HG02759 (cell line): ENCODE measurements around the gene AHRR.
"Not testable (repeated sequence)": the region's sequence is repeated elsewhere in the genome, so short reads cannot be mapped to it uniquely, and the experiment has no call there.

Experiments used
- ATAC-seq: cut with Tn5 transposase; IDR thresholded peaks from one replicate; pipeline ENCODE4 v1.9.1; 2021; ENCODE audit warnings: mild to moderate bottlenecking, moderate library complexity; ENCODE audit not compliant: unreplicated experiment

AHRR gene

DNA sequence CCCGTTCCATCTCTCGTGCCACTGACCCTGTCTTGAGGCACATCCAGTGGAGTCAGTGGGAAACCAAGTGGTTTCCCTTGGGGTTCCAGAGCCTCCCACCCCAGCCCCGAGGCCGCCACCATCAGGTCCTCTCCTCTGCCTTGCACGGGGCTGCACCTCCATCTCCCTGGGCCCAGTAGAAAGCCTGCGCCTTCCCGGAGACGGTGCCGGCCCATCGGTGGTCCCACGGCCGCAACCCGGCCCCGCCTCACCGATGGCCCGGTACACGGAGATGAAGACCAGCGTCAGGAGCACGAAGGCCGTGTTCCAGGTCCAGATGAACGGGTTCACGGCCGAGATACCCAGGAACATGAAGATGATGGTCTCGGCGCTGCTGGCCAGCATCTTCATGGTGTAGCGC is 161.5 kb downstream of the AHRR start:
- no peak for ATAC-seq

DNA sequence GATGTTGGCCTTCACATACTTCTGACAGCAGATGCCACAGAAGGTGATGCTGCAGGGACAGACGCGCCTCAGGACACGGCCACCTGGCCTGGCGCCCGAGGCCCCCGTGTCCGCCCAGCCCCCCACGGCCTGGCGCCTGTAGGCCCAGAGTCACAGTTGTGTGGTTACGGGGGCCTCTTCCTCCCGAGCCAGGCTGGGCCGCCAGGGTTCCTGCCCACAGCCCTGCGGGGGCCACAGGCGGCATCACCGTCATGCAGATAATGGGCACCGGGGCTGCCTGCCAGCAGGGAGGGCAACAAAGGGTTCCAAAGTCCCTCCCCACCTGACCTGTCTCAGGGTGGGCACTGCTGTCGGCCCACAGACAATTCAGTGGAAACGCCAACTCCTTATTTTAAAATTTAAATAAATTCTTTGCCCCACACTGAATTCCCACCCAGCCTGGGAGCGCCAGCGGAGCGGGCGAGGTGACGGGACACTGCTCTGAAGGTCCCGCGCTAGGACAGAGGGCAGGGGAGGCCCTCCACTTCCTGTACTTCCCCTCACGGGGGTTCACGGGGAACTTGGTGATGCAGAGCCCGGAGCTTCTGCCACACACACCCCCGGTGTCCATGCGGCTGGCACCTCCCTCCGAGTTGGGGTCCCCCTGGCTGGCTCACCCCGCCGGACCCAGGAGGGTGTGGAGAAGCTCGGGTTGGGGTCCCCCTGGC is 162.1 kb downstream of the AHRR start:
- no peak for ATAC-seq

- ATAC-seq = no peak
These were observed 163.0 kb downstream of the AHRR start for GRCh38 chr5:484556-484955.

- ATAC-seq = no peak
These were observed 163.8 kb downstream of the AHRR start for GRCh38 chr5:485113-485945.

DNA sequence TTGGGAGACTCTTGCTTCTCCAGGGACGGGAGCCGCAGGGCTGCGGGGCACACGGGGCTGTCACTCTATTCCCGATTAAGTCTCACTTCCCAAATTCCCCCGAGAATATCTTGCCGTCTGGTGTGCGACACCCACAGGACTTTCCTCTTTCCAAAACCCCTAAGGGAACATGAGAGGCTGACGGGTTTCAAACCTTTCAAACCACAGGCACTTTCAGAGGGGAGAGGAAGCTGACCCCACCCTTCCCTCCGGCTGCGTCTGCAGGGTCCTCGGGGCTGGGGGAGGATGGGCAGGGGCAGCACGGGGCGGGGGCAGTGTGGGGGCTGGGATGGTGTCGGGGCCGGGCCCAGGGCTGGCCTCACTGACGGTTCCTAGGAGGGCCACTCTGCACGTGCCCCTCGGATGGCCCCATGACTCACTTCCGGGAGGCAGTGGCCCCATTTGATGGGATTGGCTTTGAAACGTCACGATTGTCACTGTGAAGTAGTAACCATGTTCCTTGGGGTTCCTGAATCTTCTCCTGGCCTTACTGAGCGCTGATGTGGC is 164.5 kb downstream of the AHRR start:
- ATAC-seq = no peak

DNA sequence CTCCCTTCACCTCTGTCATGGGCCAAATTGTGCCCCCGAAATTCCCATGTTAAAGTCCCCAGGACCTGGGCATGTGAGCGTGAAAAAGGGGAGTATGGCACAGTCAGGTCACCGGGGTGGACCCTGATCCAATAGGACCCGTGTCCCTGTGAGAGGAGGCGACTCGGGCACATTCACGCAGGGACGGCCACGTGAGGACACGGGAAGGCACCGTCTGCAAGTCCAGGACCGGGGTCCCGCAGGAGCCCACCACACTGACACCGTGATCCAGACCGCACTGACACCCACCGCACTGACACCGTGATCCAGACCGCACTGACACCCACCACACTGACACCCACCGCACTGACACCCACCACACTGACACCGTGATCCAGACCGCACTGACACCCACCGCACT is 165.1 kb downstream of the AHRR start:
- not testable (repeated sequence) for ATAC-seq
